Activated naive CD8-positive, alpha-beta T cell treated with anti-CD3 and anti-CD28 coated beads, Interleukin-2, amount 50 U/mL, for 24 hours (primary cell): Measurements from ENCODE around the gene DUSP3.
A peak's percentile ranks its signal among the peaks of the same experiment; 100 is the strongest.

Experiments
- ATAC-seq: fragments of 150-1000 bp; cut with Tn5 transposase; one replicate; pipeline ENCODE4 v1.10.0; 2021
- DNase-seq: peaks from one replicate; pipeline ENCODE4 v3.0.0; 2021
- H3K27ac Mint-ChIP-seq: one replicate; pipeline ENCODE4 v1.8.0; 2021; ENCODE audit warnings: mild to moderate bottlenecking, mixed read lengths
- H3K27me3 Mint-ChIP-seq: one replicate; pipeline ENCODE4 v1.8.0; 2021; ENCODE audit warnings: mixed read lengths
- H3K36me3 Mint-ChIP-seq: one replicate; pipeline ENCODE4 v1.8.0; 2021; ENCODE audit warnings: low read depth, mixed read lengths
- H3K4me1 Mint-ChIP-seq: one replicate; pipeline ENCODE4 v1.8.0; 2021; ENCODE audit warnings: mixed read lengths
- H3K4me3 Mint-ChIP-seq: one replicate; pipeline ENCODE4 v1.8.0; 2021; ENCODE audit warnings: mild to moderate bottlenecking, moderate library complexity, mixed read lengths
- H3K9me3 Mint-ChIP-seq: one replicate; pipeline ENCODE4 v1.8.0; 2021; ENCODE audit warnings: mixed read lengths

Gene DUSP3

DNA sequence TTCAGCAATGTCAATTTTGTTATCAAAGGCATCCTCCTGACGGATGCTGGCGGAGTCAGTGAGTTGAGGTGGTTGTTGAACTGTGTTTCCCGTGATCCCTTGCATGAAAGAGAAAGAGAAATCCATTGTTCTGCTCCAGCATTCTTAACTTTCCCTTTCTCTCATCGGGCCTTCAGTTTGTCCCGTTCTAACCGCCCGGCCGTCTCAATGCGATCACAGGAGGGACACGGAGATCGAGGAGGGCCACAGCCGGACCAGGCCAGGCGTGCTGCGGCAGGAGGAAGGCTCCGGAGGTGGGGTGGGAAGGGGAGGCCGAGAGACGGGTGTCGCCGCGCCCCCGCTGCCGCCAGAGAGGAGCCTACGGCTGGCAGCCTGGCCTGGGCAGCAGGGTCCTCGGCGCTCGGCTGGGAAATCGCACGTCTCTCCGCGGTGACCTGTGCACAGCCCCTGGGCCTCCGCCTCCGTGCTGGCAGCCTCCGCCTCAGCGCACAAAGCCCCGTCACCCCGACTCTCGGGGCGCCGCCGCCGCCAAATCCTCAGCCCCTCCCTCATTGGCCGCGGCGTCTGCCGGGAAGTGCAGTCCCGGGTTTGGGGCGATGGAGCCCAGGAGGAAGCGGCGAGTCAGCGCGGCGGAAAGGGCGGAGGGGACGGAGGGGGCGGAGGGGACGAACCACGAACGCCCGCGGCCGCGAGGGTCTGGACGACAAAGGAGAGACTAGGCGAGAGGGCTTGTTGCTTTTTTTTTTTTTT, 58.3 kb downstream of the DUSP3 start:
- peak overlapping the region; percentile 76 for H3K4me3 Mint-ChIP-seq

DNA sequence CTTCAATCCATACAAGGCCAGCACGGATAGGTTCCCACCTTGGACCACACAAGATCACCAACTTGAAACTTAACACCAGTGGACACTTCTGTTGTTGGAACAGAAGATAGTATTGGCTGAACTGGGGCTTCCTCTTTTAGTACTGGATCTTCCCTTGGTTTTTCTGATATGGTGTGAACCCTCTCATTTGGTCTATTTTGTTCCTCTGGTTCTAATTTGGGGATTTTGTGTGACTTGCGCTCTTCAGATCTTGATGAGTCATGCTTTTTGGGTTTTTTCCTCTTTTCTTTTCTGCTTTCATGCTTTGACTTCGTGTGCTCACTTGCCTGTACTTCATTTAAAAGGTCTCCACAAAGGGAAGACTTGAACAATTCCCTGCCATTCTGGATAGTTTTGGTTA, 59.2 kb downstream of the DUSP3 start:
- Mint-ChIP-seq H3K27me3 (peaks cover 15% of the 10 kb centered on the region), H3K4me3 (peak overlapping the region; percentile 76), H3K9me3 (no peaks in the 10 kb centered on the region), H3K27ac (peak overlapping the region; percentile 87), H3K4me1 (peaks cover 22% of the 10 kb centered on the region), H3K36me3 (no peaks in the 10 kb centered on the region)
- ATAC-seq (no peak), DNase-seq (no peak)

More for the DNA sequence above, 58.3 kb downstream of the DUSP3 start:
- H3K36me3 Mint-ChIP-seq, result no peaks in the 10 kb centered on the region
- H3K4me1 Mint-ChIP-seq, result peaks cover 20% of the 10 kb centered on the region
- H3K27ac Mint-ChIP-seq, result peak overlapping the region; percentile 87
- ATAC-seq (peak; percentile 78), DNase-seq (peak; percentile 80)
- no peaks in the 10 kb centered on the region for H3K9me3 Mint-ChIP-seq
- H3K27me3 Mint-ChIP-seq, result peaks cover 6% of the 10 kb centered on the region

DNA sequence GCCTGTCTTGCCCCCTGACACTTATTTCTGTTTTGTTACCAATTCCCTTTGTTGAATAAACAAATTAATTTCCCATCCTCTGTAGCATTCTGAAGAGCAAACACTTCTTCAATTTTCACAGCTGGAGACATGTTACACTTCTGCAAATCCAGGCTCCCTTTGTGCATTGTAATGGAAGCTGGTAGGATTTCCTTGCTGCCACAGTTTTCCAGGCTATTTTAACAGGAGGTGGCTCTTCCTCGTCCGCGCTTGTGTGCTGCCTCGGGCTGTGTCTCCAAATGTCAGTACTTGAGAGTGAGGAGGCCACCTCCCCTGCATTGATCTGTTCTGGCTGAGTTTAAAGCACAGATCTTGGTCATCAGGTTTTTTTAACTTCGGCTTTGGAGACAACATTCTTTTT, 60.2 kb downstream of the DUSP3 start:
- Mint-ChIP-seq H3K4me3 (no peak overlapping the region), H3K27me3 (peaks cover 22% of the 10 kb centered on the region), H3K4me1 (peaks cover 28% of the 10 kb centered on the region), H3K36me3 (no peaks in the 10 kb centered on the region), H3K27ac (no peak overlapping the region), H3K9me3 (no peaks in the 10 kb centered on the region)
- DNase-seq, result no peak
- ATAC-seq, result no peak

DNA sequence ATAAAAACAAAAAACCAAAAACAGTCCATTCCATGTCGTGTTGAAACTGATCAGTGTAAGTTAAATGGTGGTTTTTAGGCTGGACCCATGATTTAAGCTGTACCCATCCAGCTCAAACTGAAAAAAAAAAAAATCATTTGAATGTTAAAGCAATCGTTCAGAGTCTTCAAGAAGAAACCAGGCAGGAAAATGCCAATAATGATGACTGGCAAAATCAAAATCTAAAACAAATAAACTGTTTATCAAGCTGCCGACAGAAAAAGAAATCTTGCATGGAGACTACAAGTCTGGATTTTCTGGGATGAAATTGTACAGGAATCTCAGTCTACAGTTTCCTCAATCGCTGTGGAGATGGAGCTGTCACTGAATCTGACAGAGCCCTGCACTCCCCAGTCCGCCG, 60.9 kb downstream of the DUSP3 start:
- DNase-seq (no peak), ATAC-seq (no peak)
- Mint-ChIP-seq H3K4me3 (no peak overlapping the region), H3K4me1 (peaks cover 33% of the 10 kb centered on the region), H3K27me3 (peaks cover 27% of the 10 kb centered on the region), H3K9me3 (no peaks in the 10 kb centered on the region), H3K36me3 (no peaks in the 10 kb centered on the region), H3K27ac (no peak overlapping the region)
